GM23338 (cell line): ENCODE data around the gene EEF2K. TPM values are rescaled to one million over a fixed set of nuclear protein-coding genes. Genes with fewer than 3 reads are reported as not detected.

Experiments used
- ATAC-seq: fragments of 200-7000 bp; cut with Tn5 transposase; 3 replicates; pipeline ENCODE4 v1.9.1; 2020
- DNase-seq: peaks from one replicate; pipeline ENCODE4 v3.0.0-alpha.2; 2015; ENCODE audit warnings: low spot score
- H2AFZ ChIP-seq: fragments of 200-600 bp; sonication (generic); 2 replicates; pipeline ENCODE4 v1.8.0; 2016; ENCODE audit warnings: antibody characterized with exemption, mild to moderate bottlenecking, moderate library complexity
- H3F3A ChIP-seq: fragments of 200-600 bp; sonication (generic); replicated peaks from 2 replicates; pipeline ENCODE4 v1.8.0; 2017; ENCODE audit warnings: antibody characterized with exemption, mixed run types, low read depth
- H3K27ac ChIP-seq: fragments of 200-600 bp; sonication (generic); 2 replicates; pipeline ENCODE4 v1.6.1; 2016; ENCODE audit warnings: low read depth
- H3K27me3 ChIP-seq: fragments of 200-600 bp; sonication (generic); 2 replicates; pipeline ENCODE4 v1.8.0; 2016; ENCODE audit warnings: mild to moderate bottlenecking, mixed run types, moderate library complexity; ENCODE audit not compliant: insufficient read depth
- H3K36me3 ChIP-seq: fragments of 200-600 bp; sonication (generic); 2 replicates; pipeline ENCODE4 v1.8.0; 2016; ENCODE audit warnings: mild to moderate bottlenecking; ENCODE audit not compliant: insufficient read depth
- H3K4me1 ChIP-seq: fragments of 200-600 bp; sonication (generic); 2 replicates; pipeline ENCODE4 v1.8.0; 2016; ENCODE audit warnings: mild to moderate bottlenecking, moderate library complexity; ENCODE audit not compliant: insufficient read depth
- H3K4me2 ChIP-seq: fragments of 200-600 bp; sonication (generic); 2 replicates; pipeline ENCODE4 v1.7.1; 2017; ENCODE audit warnings: mixed run types
- H3K4me3 ChIP-seq: fragments of 200-600 bp; sonication (generic); 2 replicates; pipeline ENCODE4 v1.6.1; 2016; ENCODE audit warnings: mixed run types
- H3K79me2 ChIP-seq: fragments of 200-600 bp; sonication (generic); replicated peaks from 2 replicates; pipeline ENCODE4 v1.8.0; 2017; ENCODE audit warnings: mild to moderate bottlenecking; ENCODE audit not compliant: insufficient read depth
- H3K9me2 ChIP-seq: fragments of 200-600 bp; sonication (generic); 2 replicates; pipeline ENCODE4 v1.8.0; 2017; ENCODE audit not compliant: insufficient read depth
- H4K20me1 ChIP-seq: fragments of 200-600 bp; sonication (generic); replicated peaks from 2 replicates; pipeline ENCODE4 v1.8.0; 2017; ENCODE audit warnings: mild to moderate bottlenecking; ENCODE audit not compliant: insufficient read depth
- H3K27ac Mint-ChIP-seq: 2 replicates; pipeline ENCODE4 v1.8.0; 2020; ENCODE audit warnings: inconsistent platforms, mild to moderate bottlenecking, moderate library complexity, mixed read lengths
- H3K27me3 Mint-ChIP-seq: 3 replicates; pipeline ENCODE4 v1.8.0; 2022; ENCODE audit warnings: low read depth, mild to moderate bottlenecking, moderate library complexity, mixed read lengths, inconsistent platforms; ENCODE audit not compliant: insufficient read depth, poor library complexity
- H3K36me3 Mint-ChIP-seq: 3 replicates; pipeline ENCODE4 v1.8.0; 2021; ENCODE audit warnings: low read depth, mild to moderate bottlenecking, inconsistent platforms, moderate library complexity, mixed read lengths
- H3K4me1 Mint-ChIP-seq: 3 replicates; pipeline ENCODE4 v1.8.0; 2020; ENCODE audit warnings: mild to moderate bottlenecking, inconsistent platforms, mixed read lengths
- H3K4me3 Mint-ChIP-seq: 3 replicates; pipeline ENCODE4 v1.8.0; 2021; ENCODE audit warnings: moderate library complexity, mild to moderate bottlenecking, inconsistent platforms, mixed read lengths
- H3K9me3 Mint-ChIP-seq: 3 replicates; pipeline ENCODE4 v1.8.0; 2020; ENCODE audit warnings: moderate library complexity, mild to moderate bottlenecking, inconsistent platforms, mixed read lengths
- CREB1 ChIP-seq: fragments of 250-450 bp; sonication (Bioruptor Pico); IDR thresholded peaks from 2 replicates; pipeline ENCODE4 v1.5.0; 2020; ENCODE audit warnings: low read depth, mild to moderate bottlenecking, moderate library complexity
- CTCF ChIP-seq, 2 experiments: fragments of 200-600 bp in 1 of 2; sonication (generic) in 1 of 2; conservative IDR thresholded peaks; 2 replicates each; pipeline versions ENCODE4 v1.5.1 to v1.6.1; 2016 to 2017; ENCODE audit warnings: antibody characterized with exemption in 2 of 2, low read depth in 2 of 2, mild to moderate bottlenecking in 2 of 2, moderate library complexity in 1 of 2
- ETS1 ChIP-seq: IDR thresholded peaks from 2 replicates; pipeline ENCODE4 v1.6.1; 2016; ENCODE audit warnings: antibody characterized with exemption
- EZH2 ChIP-seq: fragments of 200-600 bp; sonication (generic); IDR thresholded peaks from one replicate; pipeline ENCODE4 v1.8.0; 2017; ENCODE audit warnings: antibody characterized with exemption, mild to moderate bottlenecking, low read depth; ENCODE audit not compliant: unreplicated experiment
- EZH2phosphoT487 ChIP-seq: fragments of 200-600 bp; sonication (generic); IDR thresholded peaks from one replicate; pipeline ENCODE4 v1.8.1; 2018; ENCODE audit warnings: antibody characterized with exemption; ENCODE audit not compliant: unreplicated experiment
- JUNB ChIP-seq: IDR thresholded peaks from one replicate; pipeline ENCODE4 v1.6.1; 2016; ENCODE audit warnings: antibody characterized with exemption; ENCODE audit not compliant: unreplicated experiment
- NANOG ChIP-seq: IDR thresholded peaks from 2 replicates; pipeline ENCODE4 v1.6.1; 2016; ENCODE audit warnings: antibody characterized with exemption, borderline replicate concordance
- POLR2AphosphoS5 ChIP-seq: IDR thresholded peaks from 2 replicates; pipeline ENCODE4 v1.6.1; 2016; ENCODE audit warnings: antibody characterized with exemption, low read depth
- REST ChIP-seq: IDR thresholded peaks from one replicate; pipeline ENCODE4 v1.6.1; 2018; ENCODE audit warnings: antibody characterized with exemption; ENCODE audit not compliant: unreplicated experiment
- STAT1 ChIP-seq: IDR thresholded peaks from one replicate; pipeline ENCODE4 v1.6.1; 2016; ENCODE audit warnings: antibody characterized with exemption; ENCODE audit not compliant: unreplicated experiment
- ZNF114 ChIP-seq: fragments of 250-450 bp; sonication (Bioruptor Pico); IDR thresholded peaks from 2 replicates; pipeline ENCODE4 v1.5.0; 2020; ENCODE audit warnings: mild to moderate bottlenecking, moderate library complexity
- polyA plus RNA-seq: library from polyadenylated mRNA; unstranded; fragments of >200 nt; fragmentation: Nextera tagmentation; extraction: Ambion mirVana; gene quantifications from 2 replicates; pipeline ENCODE4 v1.2.1, GENCODE V29; 2016
- total RNA-seq: library from RNA; depleted of rRNA; stranded (reverse); fragments of >200 nt; shearing (Covaris generic); gene quantifications from 2 replicates; pipeline ENCODE4 v1.2.3, GENCODE V29; 2014

Gene EEF2K
- total and polyA plus RNA-seq, 2 experiments from 2014 or later = 5.4 to 23.9 TPM

GRCh38 chr16:22250522-22250921, 44.4 kb downstream of the EEF2K start (continued):
- no peak for TF ChIP-seq ZNF114 (CRISPR knock-in tag)
- no peak for TF ChIP-seq REST
- no peak for TF ChIP-seq CREB1 (CRISPR knock-in tag)
- TF ChIP-seq EZH2phosphoT487 = no peak
- TF ChIP-seq EZH2 = no peak
- no peak for TF ChIP-seq NANOG
- TF ChIP-seq POLR2AphosphoS5 = no peak
- TF ChIP-seq ETS1 = no peak
- no peak for TF ChIP-seq JUNB
- no peak for TF ChIP-seq STAT1

DNA sequence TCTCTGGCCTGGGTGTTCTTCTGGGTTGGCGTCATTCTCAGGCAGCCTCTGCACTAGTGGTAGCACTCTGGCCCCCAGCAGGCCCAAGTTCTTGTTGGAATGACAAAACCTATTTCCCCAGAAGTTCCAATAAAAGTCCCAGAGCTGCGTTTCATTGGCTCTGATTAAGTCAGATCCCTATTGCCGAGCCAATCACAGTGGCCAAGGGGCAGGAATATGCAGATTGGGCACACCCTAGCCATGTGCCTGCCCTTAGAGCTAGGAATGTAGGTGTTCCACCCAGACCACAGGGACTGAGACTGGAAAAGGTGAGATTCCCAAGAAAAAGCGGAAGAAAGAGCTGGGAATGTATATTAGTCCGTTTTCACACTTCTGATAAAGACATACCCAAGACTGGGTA, 46.2 kb downstream of the EEF2K start:
- no peaks in the 10 kb centered on the region for H3K79me2 ChIP-seq
- no peaks in the 10 kb centered on the region for H3K4me1 ChIP-seq
- peaks cover 10% of the 10 kb centered on the region for H3K36me3 ChIP-seq
- DNase-seq (peak; percentile 50), ATAC-seq (peak; percentile 87)
- H3K9me3 Mint-ChIP-seq = peaks cover 3% of the 10 kb centered on the region; the same call in 2 of the 3 replicates
- H3K36me3 Mint-ChIP-seq = peaks cover 53% of the 10 kb centered on the region
- no peak overlapping the region for H3K27ac Mint-ChIP-seq
- H3F3A ChIP-seq = no peaks in the 10 kb centered on the region
- no peak overlapping the region for H2AFZ ChIP-seq
- H3K9me2 ChIP-seq = no peaks in the 10 kb centered on the region
- no peak overlapping the region for H3K4me3 ChIP-seq
- no peaks in the 10 kb centered on the region for H3K4me1 Mint-ChIP-seq
- no peak overlapping the region for H3K4me3 Mint-ChIP-seq
- H3K27me3 Mint-ChIP-seq = peaks cover 6% of the 10 kb centered on the region
- H3K4me2 ChIP-seq = no peak overlapping the region
- H3K27me3 ChIP-seq = no peaks in the 10 kb centered on the region
- H3K27ac ChIP-seq = no peak overlapping the region
- no peaks in the 10 kb centered on the region for H4K20me1 ChIP-seq
- TF ChIP-seq CTCF (conservative IDR thresholded peaks at IDR 0.05; ENCODE audit: low read depth in 2 of 2) = no peak
- TF ChIP-seq EZH2 = no peak
- no peak for TF ChIP-seq REST
- no peak for TF ChIP-seq NANOG
- no peak for TF ChIP-seq ETS1
- TF ChIP-seq JUNB = no peak
- TF ChIP-seq ZNF114 (CRISPR knock-in tag) = no peak
